SU-DHL-6 (cell line): ENCODE measurements around the gene ERBB4.

ENCODE experiments used
- H2AFZ ChIP-seq: fragments of 200-600 bp; sonication (generic); 2 replicates; pipeline ENCODE4 v1.6.1; 2014; ENCODE audit warnings: low read depth, mild to moderate bottlenecking, moderate library complexity, mixed read lengths, antibody characterized with exemption, low read length; ENCODE audit not compliant: severe bottlenecking
- H3F3A ChIP-seq: fragments of 200-600 bp; shearing (Covaris generic); 2 replicates; pipeline ENCODE4 v1.6.0; 2016; ENCODE audit warnings: antibody characterized with exemption, mild to moderate bottlenecking; ENCODE audit not compliant: insufficient read depth
- H3K27ac ChIP-seq: fragments of 200-600 bp; sonication (generic); 2 replicates; pipeline ENCODE4 v1.5.1; 2016; ENCODE audit warnings: low read depth, mild to moderate bottlenecking, low read length, moderate library complexity, mixed read lengths
- H3K27me3 ChIP-seq: fragments of 200-600 bp; sonication (generic), shearing (Covaris generic); 2 replicates; pipeline ENCODE4 v1.6.0; 2014; ENCODE audit warnings: mild to moderate bottlenecking, low read length
- H3K36me3 ChIP-seq: fragments of 200-600 bp; sonication (generic); 2 replicates; pipeline ENCODE4 v1.6.1; 2014; ENCODE audit warnings: mild to moderate bottlenecking, low read length, mixed read lengths
- H3K4me2 ChIP-seq: fragments of 300-600, 200-600 bp; shearing (Covaris generic), sonication (generic); 2 replicates; pipeline ENCODE4 v1.6.0; 2014; ENCODE audit warnings: low read length, low read depth, mild to moderate bottlenecking; ENCODE audit not compliant: poor library complexity, severe bottlenecking
- H3K4me3 ChIP-seq: fragments of 200-600 bp; sonication (generic); 2 replicates; pipeline ENCODE4 v1.5.1; 2014; ENCODE audit warnings: antibody characterized with exemption, low read length, mild to moderate bottlenecking, mixed read lengths; ENCODE audit not compliant: insufficient read depth, poor library complexity, severe bottlenecking
- H3K79me2 ChIP-seq: fragments of 200-600 bp; sonication (generic); 2 replicates; pipeline ENCODE4 v1.6.1; 2014; ENCODE audit warnings: mild to moderate bottlenecking, low read length, moderate library complexity; ENCODE audit not compliant: insufficient read depth
- H3K9ac ChIP-seq: fragments of 200-600 bp; sonication (generic); 2 replicates; pipeline ENCODE4 v1.7.0; 2014; ENCODE audit warnings: mild to moderate bottlenecking, low read length
- H3K9me2 ChIP-seq: fragments of 200-600 bp; sonication (generic); replicated peaks from 2 replicates; pipeline ENCODE4 v1.6.1; 2014; ENCODE audit warnings: low read length; ENCODE audit not compliant: insufficient read depth
- H3K9me3 ChIP-seq: fragments of 200-600 bp; sonication (generic); 2 replicates; pipeline ENCODE4 v1.6.1; 2014; ENCODE audit warnings: low read length, mixed read lengths; ENCODE audit not compliant: insufficient read depth
- H4K20me1 ChIP-seq: fragments of 200-600 bp; sonication (generic); 2 replicates; pipeline ENCODE4 v1.6.1; 2014; ENCODE audit warnings: low read depth, mild to moderate bottlenecking, antibody characterized with exemption, low read length, moderate library complexity, mixed read lengths
- CTCF ChIP-seq: fragments of 200-600 bp; sonication (generic); IDR thresholded peaks from one replicate; pipeline ENCODE4 v1.5.1; 2017; ENCODE audit warnings: antibody characterized with exemption, mild to moderate bottlenecking, low read length, moderate library complexity; ENCODE audit not compliant: insufficient read depth, poor library complexity, severe bottlenecking
- EZH2phosphoT487 ChIP-seq: fragments of 200-600 bp; sonication (generic), shearing (Covaris generic); conservative IDR thresholded peaks from 2 replicates; pipeline ENCODE4 v1.6.1; 2018; ENCODE audit warnings: mild to moderate bottlenecking, antibody characterized with exemption, low read length, moderate library complexity, mixed read lengths

ERBB4 gene

GRCh38 chr2:211449819-211450218 is 1088.8 kb downstream of the ERBB4 start:
- Histone ChIP-seq H3K27me3 (no peaks in the 10 kb centered on the region), H3K9me3 (no peaks in the 10 kb centered on the region)
- TF ChIP-seq EZH2phosphoT487 (no peak), CTCF (no peak)

GRCh38 chr2:211447548-211447947 is 1091.1 kb downstream of the ERBB4 start:
- Histone ChIP-seq H2AFZ (no peak overlapping the region), H3K9me3 (no peaks in the 10 kb centered on the region), H3K9me2 (no peaks in the 10 kb centered on the region), H3K4me2 (peak overlapping the region; percentile 14), H3K27me3 (no peaks in the 10 kb centered on the region), H3F3A (no peaks in the 10 kb centered on the region), H3K9ac (no peak overlapping the region), H3K27ac (no peak overlapping the region), H4K20me1 (no peaks in the 10 kb centered on the region), H3K4me3 (no peak overlapping the region), H3K79me2 (no peaks in the 10 kb centered on the region), H3K36me3 (no peaks in the 10 kb centered on the region)
- no peak for TF ChIP-seq CTCF
- TF ChIP-seq EZH2phosphoT487: no peak

More at GRCh38 chr2:211449819-211450218, 1088.8 kb downstream of the ERBB4 start:
- Histone ChIP-seq H3F3A (no peaks in the 10 kb centered on the region), H3K27ac (no peak overlapping the region), H3K9ac (no peak overlapping the region), H3K36me3 (no peaks in the 10 kb centered on the region), H3K4me3 (no peak overlapping the region), H3K79me2 (no peaks in the 10 kb centered on the region), H4K20me1 (no peaks in the 10 kb centered on the region), H2AFZ (no peak overlapping the region), H3K9me2 (no peaks in the 10 kb centered on the region), H3K4me2 (no peak overlapping the region)

- Histone ChIP-seq H3K9me2 (no peaks in the 10 kb centered on the region), H3K4me2 (no peak overlapping the region), H3K9ac (no peak overlapping the region), H3K27ac (no peak overlapping the region), H3K79me2 (no peaks in the 10 kb centered on the region), H3K4me3 (no peak overlapping the region), H2AFZ (no peak overlapping the region), H4K20me1 (no peaks in the 10 kb centered on the region), H3K9me3 (no peaks in the 10 kb centered on the region), H3F3A (no peaks in the 10 kb centered on the region), H3K27me3 (no peaks in the 10 kb centered on the region), H3K36me3 (no peaks in the 10 kb centered on the region)
- no peak for TF ChIP-seq CTCF
- no peak for TF ChIP-seq EZH2phosphoT487
Observed at GRCh38 chr2:211440107-211440506, 1098.5 kb downstream of the ERBB4 start.

GRCh38 chr2:211439011-211439410 is 1099.6 kb downstream of the ERBB4 start:
- H4K20me1 ChIP-seq: no peaks in the 10 kb centered on the region
- no peaks in the 10 kb centered on the region for H3K9me2 ChIP-seq
- H3K9me3 ChIP-seq: no peaks in the 10 kb centered on the region
- H3K4me2 ChIP-seq: no peak overlapping the region
- no peak overlapping the region for H3K9ac ChIP-seq
- no peaks in the 10 kb centered on the region for H3K27me3 ChIP-seq
- no peak for TF ChIP-seq CTCF
- no peak for TF ChIP-seq EZH2phosphoT487
- H3F3A ChIP-seq: no peaks in the 10 kb centered on the region
- H3K4me3 ChIP-seq: no peak overlapping the region
- H3K79me2 ChIP-seq: no peaks in the 10 kb centered on the region
- no peaks in the 10 kb centered on the region for H3K36me3 ChIP-seq
- no peak overlapping the region for H2AFZ ChIP-seq
- H3K27ac ChIP-seq: no peak overlapping the region
